Cardiac muscle cell (in vitro differentiated cells and primary cell): Measurements from ENCODE around the gene RAET1G. TPM values are rescaled to one million over a fixed set of nuclear protein-coding genes. Genes with fewer than 3 reads are reported as not detected.

Experiments
- DNase-seq, 2 donors: peaks; one replicate each; pipeline versions ENCODE4 v3.0.0 to v3.0.0-alpha.2; 2010 to 2017; ENCODE audit warnings: low read depth in 1 of 2, low spot score in 1 of 2
- H3K27ac ChIP-seq: fragments of 200-600 bp; sonication (generic); 2 replicates; pipeline ENCODE4 v1.5.1; 2016
- H3K27me3 ChIP-seq: fragments of 200-600 bp; sonication (generic); 2 replicates; pipeline ENCODE4 v1.6.0; 2016; ENCODE audit warnings: control low read depth
- H3K36me3 ChIP-seq: fragments of 200-600 bp; sonication (generic); 2 replicates; pipeline ENCODE4 v1.5.1; 2016; ENCODE audit warnings: control low read depth
- H3K4me1 ChIP-seq: fragments of 200-600 bp; sonication (generic); 2 replicates; pipeline ENCODE4 v1.8.1; 2017; ENCODE audit warnings: low read depth, mild to moderate bottlenecking, mixed run types
- H3K4me3 ChIP-seq: fragments of 200-600 bp; sonication (generic); 2 replicates; pipeline ENCODE4 v1.5.1; 2016; ENCODE audit warnings: mild to moderate bottlenecking
- H3K9me3 ChIP-seq: fragments of 200-600 bp; sonication (generic); 2 replicates; pipeline ENCODE4 v1.5.1; 2017; ENCODE audit warnings: low read depth, mild to moderate bottlenecking, control low read depth
- CTCF ChIP-seq: IDR thresholded peaks from 2 replicates; pipeline ENCODE4 v1.5.1; 2012; ENCODE audit warnings: low read depth, mild to moderate bottlenecking, low read length
- polyA plus RNA-seq: library from polyadenylated mRNA; unstranded; fragments of >200 nt; fragmentation: Nextera tagmentation; extraction: Ambion mirVana; gene quantifications from 2 replicates; pipeline ENCODE4 v1.2.1, GENCODE V29; 2016
- total RNA-seq: library from RNA; depleted of rRNA; stranded (reverse); fragments of >200 nt; gene quantifications from 2 replicates; pipeline ENCODE4 v1.2.3, GENCODE V29; 2016

RAET1G gene
- total and polyA plus RNA-seq, 2 experiments from 2014 or later, result not detected

GRCh38 chr6:149899486-149899885 lies 23.4 kb downstream of the RAET1G start:
- DNase-seq, result no peak
- H3K4me3 ChIP-seq, result no peak overlapping the region
- H3K27me3 ChIP-seq, result no peaks in the 10 kb centered on the region
- H3K27ac ChIP-seq, result no peak overlapping the region
- H3K4me1 ChIP-seq, result no peaks in the 10 kb centered on the region
- no peaks in the 10 kb centered on the region for H3K36me3 ChIP-seq
- TF ChIP-seq CTCF, result no peak
- no peaks in the 10 kb centered on the region for H3K9me3 ChIP-seq

GRCh38 chr6:149898966-149899365 lies 24.0 kb downstream of the RAET1G start:
- Histone ChIP-seq H3K4me3 (no peak overlapping the region), H3K9me3 (no peaks in the 10 kb centered on the region), H3K27ac (no peak overlapping the region), H3K4me1 (no peaks in the 10 kb centered on the region), H3K36me3 (no peaks in the 10 kb centered on the region), H3K27me3 (no peaks in the 10 kb centered on the region)
- TF ChIP-seq CTCF, result no peak
- DNase-seq, result no peak

- H3K9me3 ChIP-seq, result no peaks in the 10 kb centered on the region
- no peaks in the 10 kb centered on the region for H3K27me3 ChIP-seq
- no peak within 1 kb of the TSS for H3K27ac ChIP-seq
- no peak within 1 kb of the TSS for H3K4me3 ChIP-seq
- H3K36me3 ChIP-seq, result no peaks in the 10 kb centered on the region
- H3K4me1 ChIP-seq, result no peaks in the 10 kb centered on the region
- peak in 1 of 2 donors; percentile 23 for DNase-seq
- peak; percentile 2 for TF ChIP-seq CTCF
Observed at GRCh38 chr6:149897855-149898744, 24.8 kb downstream of the RAET1G start, which contains the start of gene RAET1E. Gene RAET1E (minus strand): TSS chr6:149898113. CDS start chr6:149890901, 7,212 bp downstream.

GRCh38 chr6:149897015-149897697 lies 25.8 kb downstream of the RAET1G start:
- no peak overlapping the region for H3K27ac ChIP-seq
- no peaks in the 10 kb centered on the region for H3K36me3 ChIP-seq
- H3K27me3 ChIP-seq, result no peaks in the 10 kb centered on the region
- H3K9me3 ChIP-seq, result no peaks in the 10 kb centered on the region
- DNase-seq, result peak in 1 of 2 donors; percentile 96
- TF ChIP-seq CTCF, result no peak
- no peak overlapping the region for H3K4me3 ChIP-seq
- H3K4me1 ChIP-seq, result no peaks in the 10 kb centered on the region

GRCh38 chr6:149896491-149896890 lies 26.4 kb downstream of the RAET1G start:
- Histone ChIP-seq H3K4me1 (no peaks in the 10 kb centered on the region), H3K27me3 (no peaks in the 10 kb centered on the region), H3K9me3 (no peaks in the 10 kb centered on the region), H3K27ac (no peak overlapping the region), H3K4me3 (no peak overlapping the region), H3K36me3 (no peaks in the 10 kb centered on the region)
- DNase-seq, result peak in 1 of 2 donors; percentile 27
- no peak for TF ChIP-seq CTCF
